GM21786 (cell line): ENCODE results near the gene TFEB.

Source experiments
- ATAC-seq: cut with Tn5 transposase; IDR thresholded peaks from one replicate; pipeline ENCODE4 v1.9.1; 2021; ENCODE audit not compliant: unreplicated experiment

Gene TFEB

GRCh38 chr6:41641352-41641925 lies 94.0 kb downstream of the TFEB start:
- ATAC-seq = no peak

GRCh38 chr6:41640426-41640825 lies 95.0 kb downstream of the TFEB start:
- ATAC-seq = no peak

GRCh38 chr6:41639809-41640371 lies 95.5 kb downstream of the TFEB start:
- no peak for ATAC-seq

GRCh38 chr6:41638935-41639808 lies 96.2 kb downstream of the TFEB start:
- no peak for ATAC-seq

- ATAC-seq = no peak
Observed at GRCh38 chr6:41638002-41638934, 97.1 kb downstream of the TFEB start, which contains the start of gene MDFI. MDFI (plus strand) TSS chr6:41638468; CDS start chr6:41638750, 282 bp downstream.

GRCh38 chr6:41637194-41638001 lies 98.0 kb downstream of the TFEB start:
- ATAC-seq = no peak

- ATAC-seq = no peak
Observed at GRCh38 chr6:41636833-41637193, 98.6 kb downstream of the TFEB start.

GRCh38 chr6:41635365-41635764 lies 100.0 kb downstream of the TFEB start:
- ATAC-seq = no peak

GRCh38 chr6:41634657-41635056 lies 100.8 kb downstream of the TFEB start:
- ATAC-seq = no peak
